SK-N-MC (cell line): ENCODE results near the gene VSTM2B.

Experiments used
- DNase-seq: peaks from one replicate; pipeline ENCODE4 v3.0.0-alpha.2; 2011; ENCODE audit warnings: low read depth, low spot score
- H3K27ac ChIP-seq: fragments of 200-600 bp; sonication (generic); 2 replicates; pipeline ENCODE4 v1.5.1; 2016; ENCODE audit warnings: mixed run types
- H3K36me3 ChIP-seq: fragments of 200-600 bp; sonication (generic); 2 replicates; pipeline ENCODE4 v1.6.1; 2017; ENCODE audit warnings: antibody characterized with exemption, low read length, mixed read lengths; ENCODE audit not compliant: insufficient read depth
- H3K4me3 ChIP-seq: fragments of 200-600 bp; sonication (generic); 2 replicates; pipeline ENCODE4 v1.5.1; 2016
- H3K9ac ChIP-seq: fragments of 200-600 bp; sonication (generic); 2 replicates; pipeline ENCODE4 v1.8.0; 2017; ENCODE audit warnings: mixed run types, mixed read lengths; ENCODE audit not compliant: insufficient read length
- H3K9me3 ChIP-seq: fragments of 200-600 bp; sonication (generic); 2 replicates; pipeline ENCODE4 v1.6.1; 2017; ENCODE audit warnings: low read depth, mild to moderate bottlenecking, antibody characterized with exemption, low read length, moderate library complexity, mixed read lengths
- EZH2 ChIP-seq: fragments of 200-600 bp; sonication (generic); IDR thresholded peaks from one replicate; pipeline ENCODE4 v1.6.1; 2017; ENCODE audit warnings: antibody characterized with exemption
- FOXP2 ChIP-seq: optimal IDR thresholded peaks from 2 replicates; pipeline ENCODE3; 2011; ENCODE audit warnings: mild to moderate bottlenecking, moderate library complexity; ENCODE audit not compliant: insufficient read depth; ENCODE audit errors: extremely low read length, control extremely low read depth
- POLR2AphosphoS5 ChIP-seq: IDR thresholded peaks from 2 replicates; pipeline ENCODE4 v1.6.1; 2012; ENCODE audit warnings: mild to moderate bottlenecking, low read depth, low read length, borderline replicate concordance

The VSTM2B gene

GRCh38 chr19:29587518-29587986 is 61.8 kb downstream of the VSTM2B start:
- H3K4me3 ChIP-seq = no peak overlapping the region
- no peak overlapping the region for H3K27ac ChIP-seq
- no peak for TF ChIP-seq POLR2AphosphoS5
- no peak for TF ChIP-seq EZH2
- TF ChIP-seq FOXP2 = no peak
- H3K36me3 ChIP-seq = no peaks in the 10 kb centered on the region
- no peak for DNase-seq
- no peak overlapping the region for H3K9ac ChIP-seq
- no peaks in the 10 kb centered on the region for H3K9me3 ChIP-seq

GRCh38 chr19:29588095-29588494 is 62.3 kb downstream of the VSTM2B start:
- no peak overlapping the region for H3K4me3 ChIP-seq

GRCh38 chr19:29590278-29590677 is 64.5 kb downstream of the VSTM2B start:
- Histone ChIP-seq H3K36me3 (no peaks in the 10 kb centered on the region), H3K4me3 (no peak overlapping the region), H3K9me3 (no peaks in the 10 kb centered on the region), H3K27ac (no peak overlapping the region), H3K9ac (no peak overlapping the region)
- TF ChIP-seq POLR2AphosphoS5 = no peak
- no peak for TF ChIP-seq EZH2
- TF ChIP-seq FOXP2 = no peak
- DNase-seq = no peak

More at GRCh38 chr19:29588095-29588494, 62.3 kb downstream of the VSTM2B start:
- no peaks in the 10 kb centered on the region for H3K36me3 ChIP-seq
- no peak overlapping the region for H3K9ac ChIP-seq
- H3K27ac ChIP-seq = no peak overlapping the region
- H3K9me3 ChIP-seq = no peaks in the 10 kb centered on the region
- TF ChIP-seq FOXP2 = no peak
- DNase-seq = no peak

- H3K4me3 ChIP-seq = no peak overlapping the region
- H3K36me3 ChIP-seq = no peaks in the 10 kb centered on the region
- TF ChIP-seq POLR2AphosphoS5 (no peak), FOXP2 (no peak), EZH2 (no peak)
- H3K9me3 ChIP-seq = no peaks in the 10 kb centered on the region
- no peak overlapping the region for H3K27ac ChIP-seq
- no peak overlapping the region for H3K9ac ChIP-seq
- DNase-seq = no peak
Observed at GRCh38 chr19:29591670-29592069, 65.9 kb downstream of the VSTM2B start.

- Histone ChIP-seq H3K27ac (no peak overlapping the region), H3K9ac (no peak overlapping the region), H3K9me3 (no peaks in the 10 kb centered on the region), H3K4me3 (no peak overlapping the region), H3K36me3 (no peaks in the 10 kb centered on the region)
- no peak for TF ChIP-seq EZH2
- TF ChIP-seq FOXP2 = no peak
- no peak for TF ChIP-seq POLR2AphosphoS5
- no peak for DNase-seq
Observed at GRCh38 chr19:29593869-29594268, 68.1 kb downstream of the VSTM2B start.

GRCh38 chr19:29596080-29596727 is 70.4 kb downstream of the VSTM2B start:
- TF ChIP-seq POLR2AphosphoS5 (no peak), FOXP2 (no peak), EZH2 (no peak)
- no peaks in the 10 kb centered on the region for H3K36me3 ChIP-seq
- no peak overlapping the region for H3K27ac ChIP-seq
- H3K4me3 ChIP-seq = no peak overlapping the region
- no peak overlapping the region for H3K9ac ChIP-seq
- H3K9me3 ChIP-seq = no peaks in the 10 kb centered on the region
- DNase-seq = no peak

GRCh38 chr19:29596885-29597525 is 71.2 kb downstream of the VSTM2B start:
- H3K4me3 ChIP-seq = no peak overlapping the region
- no peaks in the 10 kb centered on the region for H3K9me3 ChIP-seq
- no peak overlapping the region for H3K27ac ChIP-seq
- TF ChIP-seq EZH2 (no peak), FOXP2 (no peak), POLR2AphosphoS5 (no peak)
- DNase-seq = no peak
- no peak overlapping the region for H3K9ac ChIP-seq
- no peaks in the 10 kb centered on the region for H3K36me3 ChIP-seq

- H3K36me3 ChIP-seq = no peaks in the 10 kb centered on the region
- no peaks in the 10 kb centered on the region for H3K9me3 ChIP-seq
- no peak for TF ChIP-seq POLR2AphosphoS5
- no peak for TF ChIP-seq FOXP2
- no peak for TF ChIP-seq EZH2
- H3K4me3 ChIP-seq = no peak overlapping the region
- no peak for DNase-seq
- H3K27ac ChIP-seq = no peak overlapping the region
- H3K9ac ChIP-seq = no peak overlapping the region
Observed at GRCh38 chr19:29598036-29598435, 72.2 kb downstream of the VSTM2B start.

GRCh38 chr19:29598496-29598895 is 72.7 kb downstream of the VSTM2B start:
- Histone ChIP-seq H3K9me3 (no peaks in the 10 kb centered on the region), H3K27ac (no peak overlapping the region), H3K4me3 (no peak overlapping the region), H3K36me3 (no peaks in the 10 kb centered on the region), H3K9ac (no peak overlapping the region)
- TF ChIP-seq FOXP2 = no peak
- no peak for TF ChIP-seq POLR2AphosphoS5
- TF ChIP-seq EZH2 = no peak
- no peak for DNase-seq
